Neural cell (in vitro differentiated cells): Measurements from ENCODE around the gene CATSPERD. TPM values are rescaled to one million over a fixed set of nuclear protein-coding genes. Genes with fewer than 3 reads are reported as not detected.

Experiments used
- H2AFZ ChIP-seq: fragments of 200-600, 300-800 bp; sonication (generic), shearing (Covaris generic); 2 replicates; pipeline ENCODE4 v1.6.0; 2014; ENCODE audit warnings: low read depth, mild to moderate bottlenecking, antibody characterized with exemption, low read length, moderate library complexity
- H3F3A ChIP-seq: fragments of 200-600 bp; shearing (Covaris generic); 2 replicates; pipeline ENCODE4 v1.6.1; 2016; ENCODE audit warnings: mild to moderate bottlenecking, moderate library complexity, mixed read lengths, antibody characterized with exemption, low read length; ENCODE audit not compliant: insufficient read depth, poor library complexity, severe bottlenecking
- H3K27ac ChIP-seq: fragments of 200-600, 300-800 bp; sonication (generic), shearing (Covaris generic); 2 replicates; pipeline ENCODE4 v1.5.1; 2014; ENCODE audit warnings: mild to moderate bottlenecking, low read length, moderate library complexity
- H3K27me3 ChIP-seq: fragments of 300-800, 200-600 bp; sonication (generic), shearing (Covaris generic); 2 replicates; pipeline ENCODE4 v1.6.0; 2014; ENCODE audit warnings: mild to moderate bottlenecking, low read depth, low read length, moderate library complexity; ENCODE audit not compliant: insufficient read depth
- H3K36me3 ChIP-seq: fragments of 300-800, 200-600 bp; sonication (generic), shearing (Covaris generic); 2 replicates; pipeline ENCODE4 v1.5.1; 2014; ENCODE audit warnings: mild to moderate bottlenecking, antibody characterized with exemption, low read length, moderate library complexity; ENCODE audit not compliant: insufficient read depth
- H3K4me2 ChIP-seq: fragments of 300-800, 200-600 bp; sonication (generic), shearing (Covaris generic); 2 replicates; pipeline ENCODE4 v1.6.0; 2014; ENCODE audit warnings: mild to moderate bottlenecking, low read length
- H3K4me3 ChIP-seq: fragments of 300-800, 200-600 bp; sonication (generic), shearing (Covaris generic); 2 replicates; pipeline ENCODE4 v1.5.1; 2014; ENCODE audit warnings: mild to moderate bottlenecking, low read length, moderate library complexity
- H3K79me2 ChIP-seq: fragments of 200-600 bp; shearing (Covaris generic); replicated peaks from 2 replicates; pipeline ENCODE4 v1.6.0; 2014; ENCODE audit warnings: mild to moderate bottlenecking, low read length, moderate library complexity; ENCODE audit not compliant: insufficient read depth
- H3K9ac ChIP-seq: fragments of 300-800, 200-600 bp; sonication (generic), shearing (Covaris generic); 2 replicates; pipeline ENCODE4 v1.6.1; 2016; ENCODE audit warnings: mild to moderate bottlenecking, low read length, mixed read lengths
- H3K9me2 ChIP-seq: fragments of 200-600 bp; shearing (Covaris generic); 2 replicates; pipeline ENCODE4 v1.6.1; 2016; ENCODE audit warnings: mild to moderate bottlenecking, low read length, mixed read lengths; ENCODE audit not compliant: insufficient read depth
- H3K9me3 ChIP-seq: fragments of 200-600, 300-800 bp; sonication (generic), shearing (Covaris generic); 2 replicates; pipeline ENCODE4 v1.6.1; 2016; ENCODE audit warnings: mild to moderate bottlenecking, mixed run types, low read length, moderate library complexity, mixed read lengths
- H4K20me1 ChIP-seq: fragments of 200-600 bp; shearing (Covaris generic); 2 replicates; pipeline ENCODE4 v1.6.1; 2016; ENCODE audit warnings: mild to moderate bottlenecking, mixed run types; ENCODE audit not compliant: insufficient read depth
- CTCF ChIP-seq: fragments of 450-650 bp; IDR thresholded peaks from 2 replicates; pipeline ENCODE4 v1.5.1; 2014; ENCODE audit warnings: antibody characterized with exemption, mild to moderate bottlenecking, moderate library complexity; ENCODE audit not compliant: poor library complexity, severe bottlenecking
- EP300 ChIP-seq: fragments of 450-650 bp; conservative IDR thresholded peaks from 2 replicates; pipeline ENCODE4 v1.6.1; 2014; ENCODE audit warnings: antibody characterized with exemption, mild to moderate bottlenecking, moderate library complexity; ENCODE audit not compliant: poor library complexity, severe bottlenecking
- EZH2 ChIP-seq: fragments of 200-600, 300-800 bp; shearing (Covaris generic), sonication (generic); IDR thresholded peaks from 2 replicates; pipeline ENCODE4 v1.6.1; 2014; ENCODE audit warnings: antibody characterized with exemption, low read length, borderline replicate concordance, mild to moderate bottlenecking; ENCODE audit not compliant: insufficient read depth, poor library complexity, severe bottlenecking
- MXI1 ChIP-seq: fragments of 450-650 bp; conservative IDR thresholded peaks from 2 replicates; pipeline ENCODE4 v1.6.1; 2014; ENCODE audit warnings: antibody characterized with exemption, mild to moderate bottlenecking; ENCODE audit not compliant: poor library complexity, severe bottlenecking
- POLR2AphosphoS5 ChIP-seq: IDR thresholded peaks from 2 replicates; pipeline ENCODE4 v1.6.1; 2012
- RAD21 ChIP-seq: fragments of 450-650 bp; conservative IDR thresholded peaks from 2 replicates; pipeline ENCODE4 v1.6.1; 2014; ENCODE audit warnings: antibody characterized with exemption, mild to moderate bottlenecking, moderate library complexity
- REST ChIP-seq: IDR thresholded peaks from 2 replicates; pipeline ENCODE4 v1.6.1; 2012; ENCODE audit warnings: borderline replicate concordance
- SMC3 ChIP-seq: fragments of 450-650 bp; conservative IDR thresholded peaks from 2 replicates; pipeline ENCODE4 v1.6.1; 2014; ENCODE audit warnings: antibody characterized with exemption, mild to moderate bottlenecking, moderate library complexity; ENCODE audit not compliant: poor library complexity
- TAF1 ChIP-seq: IDR thresholded peaks from 2 replicates; pipeline ENCODE4 v1.6.1; 2012; ENCODE audit warnings: low read depth
- polyA plus RNA-seq: library from polyadenylated mRNA; depleted of rRNA; stranded (reverse); fragments of >200 nt; gene quantifications from 2 replicates; pipeline ENCODE4 v1.2.3, GENCODE V29; 2014

Gene CATSPERD
- polyA plus RNA-seq, 1 donor from 2014 or later, result not detected

GRCh38 chr19:5809053-5809452 lies 88.6 kb downstream of the CATSPERD start:
- Histone ChIP-seq H3K4me2 (no peak overlapping the region), H3K27ac (no peak overlapping the region), H3K36me3 (no peaks in the 10 kb centered on the region), H3K9me2 (no peaks in the 10 kb centered on the region), H3K4me3 (no peak overlapping the region), H4K20me1 (no peaks in the 10 kb centered on the region), H3K27me3 (peaks cover 23% of the 10 kb centered on the region), H2AFZ (no peak overlapping the region), H3F3A (no peaks in the 10 kb centered on the region), H3K9me3 (no peaks in the 10 kb centered on the region), H3K9ac (no peak overlapping the region), H3K79me2 (no peaks in the 10 kb centered on the region)
- TF ChIP-seq EZH2, result no peak
- TF ChIP-seq RAD21, result no peak
- no peak for TF ChIP-seq POLR2AphosphoS5
- TF ChIP-seq CTCF, result no peak
- TF ChIP-seq REST, result no peak

DNA sequence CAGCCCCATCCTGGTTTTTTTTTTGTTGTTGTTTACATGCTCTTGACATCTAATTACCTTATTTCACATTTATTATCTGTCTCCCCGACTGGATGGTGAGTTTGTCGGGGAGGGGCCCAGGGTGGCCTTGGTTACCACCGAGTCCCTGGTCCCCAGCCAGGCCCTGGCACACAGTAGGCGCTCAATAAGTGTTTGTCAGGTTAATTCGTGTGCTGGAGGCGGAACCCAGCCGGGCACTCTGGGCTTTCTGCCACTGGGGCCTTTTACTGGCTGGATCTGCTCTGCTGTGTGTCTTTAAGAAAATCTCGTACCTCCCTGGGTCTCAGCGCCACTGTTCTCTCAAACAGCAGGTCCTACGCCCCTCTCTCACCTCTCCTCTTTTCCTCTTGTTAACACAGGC lies 89.0 kb downstream of the CATSPERD start:
- no peaks in the 10 kb centered on the region for H3K79me2 ChIP-seq
- H3K4me2 ChIP-seq, result no peak overlapping the region
- no peaks in the 10 kb centered on the region for H4K20me1 ChIP-seq
- H3K9me3 ChIP-seq, result no peaks in the 10 kb centered on the region
- H3K27ac ChIP-seq, result no peak overlapping the region
- no peaks in the 10 kb centered on the region for H3K9me2 ChIP-seq
- TF ChIP-seq TAF1 (no peak), EP300 (no peak), SMC3 (no peak)
- no peak overlapping the region for H2AFZ ChIP-seq
- no peaks in the 10 kb centered on the region for H3K36me3 ChIP-seq
- H3K4me3 ChIP-seq, result no peak overlapping the region
- no peaks in the 10 kb centered on the region for H3F3A ChIP-seq
- peaks cover 19% of the 10 kb centered on the region for H3K27me3 ChIP-seq
- no peak overlapping the region for H3K9ac ChIP-seq

DNA sequence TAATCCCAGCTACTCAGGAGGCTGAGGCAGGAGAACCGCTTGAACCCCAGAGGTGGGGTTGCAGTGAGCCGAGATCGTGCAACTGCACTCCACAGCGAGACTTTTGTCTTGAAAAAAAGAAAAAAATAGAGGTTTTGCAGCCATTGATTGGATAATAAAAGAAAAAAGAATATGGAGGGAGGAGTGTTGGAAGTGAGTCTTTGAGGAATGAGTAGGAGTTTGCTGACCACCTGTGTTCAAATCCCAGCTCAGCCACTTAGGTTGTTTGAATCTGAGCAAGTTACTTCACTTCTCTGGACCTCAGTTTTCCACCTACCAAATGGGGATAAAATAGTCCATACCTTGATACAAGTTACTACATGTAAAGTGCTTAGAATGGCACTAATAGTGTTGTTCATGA lies 90.7 kb downstream of the CATSPERD start:
- H3K9ac ChIP-seq, result no peak overlapping the region
- peaks cover 8% of the 10 kb centered on the region for H3K27me3 ChIP-seq
- H3K27ac ChIP-seq, result no peak overlapping the region
- H3K36me3 ChIP-seq, result no peaks in the 10 kb centered on the region
- H3K9me3 ChIP-seq, result no peaks in the 10 kb centered on the region
- H3K9me2 ChIP-seq, result no peaks in the 10 kb centered on the region
- H3F3A ChIP-seq, result no peaks in the 10 kb centered on the region
- no peaks in the 10 kb centered on the region for H4K20me1 ChIP-seq
- H2AFZ ChIP-seq, result no peak overlapping the region
- no peak overlapping the region for H3K4me2 ChIP-seq
- H3K79me2 ChIP-seq, result no peaks in the 10 kb centered on the region
- TF ChIP-seq MXI1, result no peak
- no peak for TF ChIP-seq CTCF
- TF ChIP-seq POLR2AphosphoS5, result no peak
- TF ChIP-seq RAD21, result no peak
- no peak for TF ChIP-seq REST
- TF ChIP-seq EP300, result no peak
- TF ChIP-seq SMC3, result no peak
- TF ChIP-seq TAF1, result no peak
- TF ChIP-seq EZH2, result no peak
- H3K4me3 ChIP-seq, result no peak overlapping the region
